Measurements from ENCODE around the gene TNFRSF9.
A peak's percentile ranks its signal among the peaks of the same experiment; 100 is the strongest.
"Not testable (repeated sequence)": the region's sequence is repeated elsewhere in the genome, so short reads cannot be mapped to it uniquely, and the experiment has no call there.

TNFRSF9 gene

DNA sequence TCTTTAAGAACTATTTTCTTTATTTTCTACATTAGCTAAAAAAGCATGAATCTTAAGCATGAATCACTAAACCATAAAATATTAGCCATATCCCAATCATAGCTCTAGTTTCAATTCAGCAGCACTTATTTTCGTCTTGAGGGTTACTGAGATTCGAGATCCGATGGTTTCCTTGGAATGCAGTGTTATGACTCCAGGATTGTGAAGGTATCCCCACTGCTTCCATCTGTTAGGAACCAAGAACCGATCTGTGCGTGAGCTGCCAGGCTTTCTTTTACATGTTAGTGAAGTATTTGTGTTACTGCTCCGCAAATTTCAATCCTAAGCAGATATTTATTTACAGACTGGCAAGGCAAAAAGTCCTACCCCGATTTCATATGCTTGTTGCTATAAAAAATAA lies 18.8 kb downstream of the TNFRSF9 start:
- DNase-seq (ENCODE audit: low spot score): no peak
- no peak for FAIRE-seq

- no peak for DNase-seq (ENCODE audit: low spot score)
- no peak for FAIRE-seq
Measured at GRCh38 chr1:7919880-7920279, 20.8 kb downstream of the TNFRSF9 start.

DNA sequence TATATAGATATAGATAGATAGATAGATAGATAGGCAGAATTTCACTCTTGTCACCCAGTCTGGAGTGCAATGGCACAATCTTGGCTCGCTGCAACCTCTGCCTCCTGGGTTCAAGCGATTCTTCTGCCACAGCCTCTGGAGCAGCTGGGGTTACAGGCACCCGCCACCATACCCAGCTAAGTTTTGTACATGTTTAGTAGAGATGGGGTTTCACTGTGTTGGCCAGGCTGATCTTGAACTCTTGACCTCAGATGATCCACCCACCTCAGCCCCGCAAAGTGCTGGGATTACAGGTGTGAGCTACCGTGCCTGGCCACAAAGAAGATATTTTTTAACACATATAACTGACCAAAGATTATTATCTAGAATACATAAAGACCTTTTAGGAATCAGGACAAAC lies 22.7 kb downstream of the TNFRSF9 start:
- not testable (repeated sequence) for DNase-seq (ENCODE audit: low spot score); FAIRE-seq

DNA sequence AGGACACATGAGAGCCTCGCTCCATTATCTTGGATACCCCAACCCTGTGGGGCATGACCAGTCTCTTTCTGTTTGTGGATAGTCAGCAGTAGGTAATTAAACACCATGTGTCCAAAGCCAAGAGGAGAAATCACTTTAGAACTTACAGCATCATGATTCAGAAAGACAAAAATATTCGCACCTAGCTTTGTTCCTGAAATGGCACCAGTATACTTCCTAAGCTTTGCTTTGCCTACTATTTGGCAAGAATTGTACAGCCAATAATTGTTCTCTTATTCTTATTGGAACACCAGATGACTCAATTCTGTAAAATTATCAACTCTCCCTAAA lies 24.2 kb downstream of the TNFRSF9 start:
- no peak for FAIRE-seq
- DNase-seq (ENCODE audit: low spot score): no peak

- FAIRE-seq: no peak
- no peak for DNase-seq (ENCODE audit: low spot score)
Measured at GRCh38 chr1:7915826-7916500, 24.7 kb downstream of the TNFRSF9 start.

- DNase-seq (ENCODE audit: low spot score) (no peak), FAIRE-seq (no peak)
Measured at GRCh38 chr1:7912743-7913557, 27.7 kb downstream of the TNFRSF9 start.

GRCh38 chr1:7912145-7912544 lies 28.5 kb downstream of the TNFRSF9 start:
- DNase-seq (ENCODE audit: low spot score) (no peak), FAIRE-seq (no peak)

DNA sequence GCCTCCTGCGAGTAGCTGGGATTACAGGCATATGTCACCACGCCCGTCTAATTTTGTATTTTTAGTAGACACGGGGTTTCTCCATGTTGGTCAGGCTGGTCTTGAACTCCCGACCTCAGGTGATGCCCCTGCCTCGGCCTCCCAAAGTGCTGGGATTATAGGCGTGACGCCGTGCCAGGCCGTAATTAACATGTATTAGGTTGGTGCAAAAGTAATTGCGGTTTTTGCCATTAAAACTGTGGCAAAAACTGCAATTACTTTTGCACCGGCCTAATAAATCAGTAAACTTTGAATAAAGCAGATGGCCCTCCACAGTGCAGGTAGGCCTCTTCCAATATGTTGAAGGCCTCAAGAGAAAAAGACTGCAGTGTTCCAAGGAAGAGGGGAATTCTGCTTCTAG lies 35.4 kb downstream of the TNFRSF9 start:
- no peak for FAIRE-seq
- no peak for DNase-seq (ENCODE audit: low spot score)

DNA sequence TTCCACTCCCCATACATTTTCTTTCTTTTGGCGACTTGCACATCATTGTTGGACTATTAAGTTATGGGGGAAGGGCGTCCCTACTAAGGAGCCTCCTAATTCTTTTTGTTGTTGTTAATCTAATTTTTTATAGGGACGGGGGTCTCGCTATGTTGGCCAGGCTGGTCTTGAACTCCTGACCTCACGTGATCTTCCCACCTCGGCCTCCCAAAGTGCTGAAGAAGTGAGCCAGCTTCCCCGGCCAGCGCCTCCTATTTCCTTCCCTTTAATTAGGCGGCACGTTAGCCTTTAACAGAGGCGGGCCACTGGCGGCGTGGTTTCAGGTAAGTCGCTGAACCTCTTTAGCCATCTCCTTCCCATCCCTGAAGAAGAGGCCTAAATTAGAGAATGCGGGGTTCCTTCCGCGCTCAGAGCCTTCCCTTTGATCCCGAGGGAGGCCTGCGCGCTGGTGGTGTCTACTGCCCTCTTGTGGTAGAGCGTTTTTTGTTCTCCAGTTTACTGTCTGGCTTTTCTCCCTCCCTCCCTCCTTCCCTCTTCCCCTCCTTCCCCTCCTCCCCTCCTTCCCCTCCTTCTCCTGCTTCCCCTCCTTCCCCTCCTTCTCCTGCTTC lies 38.1 kb downstream of the TNFRSF9 start:
- FAIRE-seq (no peak), DNase-seq (ENCODE audit: low spot score) (peak; percentile 72)

DNA sequence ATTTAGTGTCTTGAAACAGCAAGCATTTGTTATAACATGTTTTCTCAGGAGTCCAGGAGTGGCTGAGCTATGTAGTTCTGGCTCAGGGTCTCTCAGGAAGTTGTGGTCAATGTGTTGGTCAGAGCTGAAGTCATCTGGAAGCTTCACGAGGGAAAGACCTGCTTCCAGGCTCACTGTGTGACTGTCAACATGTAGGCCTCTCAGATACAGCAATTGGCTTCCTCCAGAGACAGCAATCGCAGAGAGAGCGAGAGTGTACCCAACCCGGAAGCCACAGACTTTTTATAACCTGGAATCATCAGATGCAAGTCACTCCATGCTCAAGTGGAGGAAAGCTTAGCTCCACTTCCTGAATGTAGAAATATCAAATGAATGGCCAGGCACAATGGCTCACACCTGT lies 40.9 kb downstream of the TNFRSF9 start:
- peak; percentile 18 for DNase-seq (ENCODE audit: low spot score)
- FAIRE-seq: no peak

DNA sequence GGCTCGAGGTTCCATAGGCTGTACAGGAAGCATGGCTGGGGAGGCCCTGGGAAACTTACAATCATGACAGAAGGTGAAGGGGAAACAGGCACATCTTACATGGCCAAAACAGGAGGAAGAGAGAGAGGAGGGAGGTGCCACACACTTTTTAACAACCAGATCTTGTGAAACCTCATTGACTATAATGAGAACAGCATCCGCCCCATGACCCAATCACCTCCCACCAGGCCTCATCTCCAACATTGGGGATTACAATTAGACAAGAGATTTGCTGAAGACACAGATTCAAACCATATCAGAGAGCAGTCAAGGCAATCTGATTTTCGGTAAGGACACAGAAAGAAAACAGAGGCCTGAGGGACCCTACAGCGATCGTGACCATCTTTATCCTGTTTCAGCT lies 41.7 kb downstream of the TNFRSF9 start:
- FAIRE-seq (no peak), DNase-seq (ENCODE audit: low spot score) (no peak)

DNA sequence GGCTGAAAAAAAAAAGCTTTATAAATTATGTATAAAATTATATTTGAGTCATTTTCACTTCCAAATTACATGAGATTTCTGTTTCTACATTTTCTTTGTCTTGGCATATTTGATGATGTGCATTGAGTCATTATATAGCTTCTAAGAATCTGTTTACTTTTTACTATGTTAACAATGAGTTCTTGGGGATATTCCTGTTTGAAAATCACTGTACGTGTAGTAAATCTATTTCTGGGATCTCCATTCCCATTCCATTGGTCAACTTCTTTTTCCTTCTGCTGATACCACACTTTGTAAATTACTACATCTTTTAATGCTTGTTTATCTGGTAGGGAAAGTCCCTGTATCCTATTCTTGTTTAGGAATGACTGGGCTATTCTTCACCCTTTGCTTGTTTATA lies 43.6 kb downstream of the TNFRSF9 start:
- DNase-seq (ENCODE audit: low spot score) (no peak), FAIRE-seq (no peak)

GRCh38 chr1:7893529-7894180 lies 47.0 kb downstream of the TNFRSF9 start:
- DNase-seq (ENCODE audit: low spot score): peak; percentile 63
- FAIRE-seq: no peak

- DNase-seq (ENCODE audit: low spot score) (no peak), FAIRE-seq (no peak)
Measured at GRCh38 chr1:7891804-7892203, 48.8 kb downstream of the TNFRSF9 start.

DNA sequence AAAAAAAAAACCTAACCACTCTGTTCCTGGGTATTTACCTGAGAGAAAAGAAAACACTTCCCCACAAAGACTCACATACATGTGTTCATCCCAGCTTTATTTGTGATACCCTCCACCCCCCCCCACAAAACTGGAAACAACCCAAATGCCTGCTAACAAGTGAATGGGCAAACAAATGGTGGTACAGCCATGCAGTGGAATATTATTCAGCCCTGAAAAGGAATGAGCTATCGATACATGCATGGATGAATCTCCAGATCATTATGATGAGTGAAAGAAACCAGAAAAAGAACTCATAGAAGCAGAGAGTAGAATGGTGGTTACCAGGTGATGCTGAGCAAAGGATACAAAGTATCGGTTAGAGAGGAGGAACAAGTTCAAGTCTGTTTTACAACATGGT lies 49.8 kb downstream of the TNFRSF9 start:
- no peak for DNase-seq (ENCODE audit: low spot score)
- no peak for FAIRE-seq

DNA sequence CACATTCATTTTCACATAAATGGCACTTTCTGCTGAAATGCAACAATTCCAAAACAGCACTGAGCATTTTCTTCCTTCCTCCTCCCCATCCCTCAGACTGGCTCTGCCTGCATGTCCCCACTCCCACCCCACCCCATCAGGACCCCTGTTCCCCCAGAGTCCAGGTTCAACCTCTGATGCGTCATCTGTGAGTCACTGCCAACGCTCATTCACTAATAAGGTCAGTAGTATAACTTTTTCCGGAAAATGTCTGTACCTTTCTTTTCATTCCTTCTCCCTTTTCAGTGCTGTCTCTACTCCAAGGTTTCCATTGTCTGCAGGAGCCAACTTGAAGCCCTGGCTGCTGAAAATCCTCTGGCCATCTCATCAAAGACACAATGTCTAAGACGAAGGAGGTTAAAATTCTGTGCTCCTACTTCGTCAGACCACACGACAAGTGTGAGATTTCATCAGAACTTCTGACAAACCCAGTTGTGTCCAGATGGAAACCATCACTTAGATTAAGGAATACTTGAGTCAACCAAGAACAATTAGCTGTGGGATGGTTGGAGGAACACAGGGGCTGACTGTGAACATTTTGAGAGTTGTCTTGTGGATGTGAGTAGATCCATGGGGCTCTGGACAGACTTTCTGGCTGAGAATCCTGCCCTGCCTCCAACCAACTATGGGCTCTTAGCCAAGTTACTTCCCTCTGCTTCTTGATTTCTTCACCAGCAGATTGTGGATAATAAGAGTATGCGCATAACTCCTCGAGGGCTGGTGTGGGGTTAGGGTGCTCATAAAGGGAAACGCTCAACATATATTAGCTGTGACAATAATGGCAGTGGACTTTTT lies 52.2 kb downstream of the TNFRSF9 start:
- FAIRE-seq (no peak), DNase-seq (ENCODE audit: low spot score) (peak; percentile 17)

- FAIRE-seq: no peak
- DNase-seq (ENCODE audit: low spot score): peak; percentile 14
Measured at GRCh38 chr1:7886405-7886745, 54.3 kb downstream of the TNFRSF9 start.

DNA sequence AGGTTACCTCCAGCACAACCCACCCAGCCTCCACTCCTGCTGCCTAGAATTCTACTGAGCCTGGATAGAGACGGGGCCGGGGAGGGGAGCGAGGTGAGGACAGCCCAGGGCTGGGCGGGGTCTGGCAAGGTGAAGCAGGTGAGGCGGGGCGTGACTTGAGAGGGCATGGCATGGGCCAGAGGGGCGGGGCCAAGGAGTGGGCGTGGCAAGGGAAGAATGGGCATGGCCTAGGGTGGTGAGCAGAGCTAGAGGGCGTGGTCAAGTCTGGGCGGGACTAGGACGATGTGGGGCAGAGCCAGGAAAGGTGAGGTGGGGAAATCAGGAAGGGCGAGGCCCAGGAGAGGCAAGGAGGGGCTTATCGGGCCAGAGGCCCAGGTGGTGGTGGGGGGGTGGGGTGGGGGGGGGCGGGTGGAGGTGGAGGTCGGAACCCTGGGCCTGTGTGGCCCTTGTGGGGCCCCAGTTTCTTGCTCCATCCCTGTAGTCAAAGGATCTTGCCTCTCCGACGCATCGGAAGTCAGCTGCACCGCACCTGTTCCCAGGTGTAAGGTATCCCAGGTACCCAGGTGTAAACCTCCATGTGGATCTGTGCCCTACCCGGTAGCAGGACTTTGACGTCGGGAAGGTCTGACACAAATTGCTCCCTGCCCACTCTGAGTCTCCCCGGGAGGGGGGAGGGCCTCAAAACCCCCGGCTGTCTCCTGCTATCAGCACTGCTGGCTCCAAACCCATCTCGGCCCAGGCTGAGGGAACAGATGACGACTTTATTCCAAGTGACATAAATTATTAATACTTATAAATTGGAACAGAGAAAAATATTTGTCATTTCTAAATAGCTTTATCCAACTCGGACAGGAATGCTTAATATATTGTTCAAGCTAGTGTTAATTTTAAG lies 54.9 kb downstream of the TNFRSF9 start:
- DNase-seq (ENCODE audit: low spot score) (no peak), FAIRE-seq (no peak)

- DNase-seq (ENCODE audit: low spot score): no peak
Measured at GRCh38 chr1:7884757-7885156, 55.9 kb downstream of the TNFRSF9 start.

DNA sequence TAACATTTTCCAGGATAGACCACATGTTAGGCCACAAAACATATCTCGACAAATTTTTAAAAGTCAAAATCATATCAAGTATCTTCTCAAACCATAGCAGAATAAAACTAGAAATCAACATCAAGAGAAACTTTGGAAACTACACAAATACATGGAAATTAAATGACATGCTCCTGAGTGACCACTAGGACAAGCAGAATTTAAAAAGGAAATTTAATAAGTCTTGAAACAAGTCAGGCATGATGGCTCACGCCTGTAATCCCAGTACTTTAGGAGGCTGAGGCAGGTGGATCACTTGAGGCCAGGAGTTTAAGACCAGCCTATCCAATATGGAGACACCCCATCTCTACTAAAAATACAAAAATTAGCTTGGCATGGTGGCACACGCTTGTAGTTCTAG lies 61.4 kb downstream of the TNFRSF9 start:
- no peak for FAIRE-seq

More at GRCh38 chr1:7884757-7885156, 55.9 kb downstream of the TNFRSF9 start:
- no peak for FAIRE-seq

More for the DNA sequence above, 61.4 kb downstream of the TNFRSF9 start:
- DNase-seq (ENCODE audit: low spot score): no peak

Data from urothelium cell line (cell line).